Hepatocyte (in vitro differentiated cells): ENCODE measurements around the gene MAN1C1. TPM values are rescaled to one million over a fixed set of nuclear protein-coding genes. Genes with fewer than 3 reads are reported as not detected.
A peak's percentile ranks its signal among the peaks of the same experiment; 100 is the strongest.

ENCODE experiments used
- DNase-seq: peaks from one replicate; pipeline ENCODE4 v3.0.0-alpha.2; 2016; ENCODE audit warnings: low spot score
- H2AFZ ChIP-seq: fragments of 200-600 bp; sonication (generic); 2 replicates; pipeline ENCODE4 v1.6.0; 2016; ENCODE audit warnings: antibody characterized with exemption, mild to moderate bottlenecking
- H3K27ac ChIP-seq: fragments of 200-600 bp; sonication (generic); 2 replicates; pipeline ENCODE4 v1.5.1; 2016; ENCODE audit warnings: mild to moderate bottlenecking
- H3K27me3 ChIP-seq: fragments of 200-600 bp; sonication (generic); 2 replicates; pipeline ENCODE4 v1.6.1; 2016
- H3K36me3 ChIP-seq: fragments of 200-600 bp; sonication (generic); replicated peaks from 2 replicates; pipeline ENCODE4 v1.5.1; 2016; ENCODE audit warnings: low read depth; ENCODE audit not compliant: insufficient read depth
- H3K4me1 ChIP-seq: fragments of 200-600 bp; sonication (generic); 2 replicates; pipeline ENCODE4 v1.5.1; 2016; ENCODE audit warnings: mild to moderate bottlenecking, moderate library complexity; ENCODE audit not compliant: insufficient read depth
- H3K4me2 ChIP-seq: fragments of 200-600 bp; sonication (generic); 2 replicates; pipeline ENCODE4 v1.6.0; 2016
- H3K4me3 ChIP-seq: fragments of 200-600 bp; sonication (generic); 2 replicates; pipeline ENCODE4 v1.5.1; 2016; ENCODE audit warnings: mild to moderate bottlenecking
- H3K79me2 ChIP-seq: fragments of 200-600 bp; sonication (generic); 2 replicates; pipeline ENCODE4 v1.6.0; 2017; ENCODE audit warnings: mild to moderate bottlenecking
- H3K9me2 ChIP-seq: fragments of 200-600 bp; sonication (generic); replicated peaks from 2 replicates; pipeline ENCODE4 v1.6.0; 2017; ENCODE audit warnings: mild to moderate bottlenecking; ENCODE audit not compliant: insufficient read depth
- H3K9me3 ChIP-seq: fragments of 200-600 bp; sonication (generic); 2 replicates; pipeline ENCODE4 v1.5.1; 2016; ENCODE audit warnings: low read depth, mild to moderate bottlenecking
- H4K20me1 ChIP-seq: fragments of 200-600 bp; sonication (generic); 2 replicates; pipeline ENCODE4 v1.6.0; 2016; ENCODE audit warnings: mild to moderate bottlenecking; ENCODE audit not compliant: insufficient read depth, poor library complexity, severe bottlenecking
- CTCF ChIP-seq: fragments of 200-600 bp; sonication (generic); IDR thresholded peaks from 2 replicates; pipeline ENCODE4 v1.5.1; 2016; ENCODE audit warnings: antibody characterized with exemption, mild to moderate bottlenecking; ENCODE audit not compliant: poor library complexity
- EZH2 ChIP-seq: fragments of 200-600 bp; sonication (generic); IDR thresholded peaks from 2 replicates; pipeline ENCODE4 v1.6.1; 2016; ENCODE audit warnings: antibody characterized with exemption, mild to moderate bottlenecking, borderline replicate concordance
- EZH2phosphoT487 ChIP-seq: fragments of 200-600 bp; sonication (generic); IDR thresholded peaks from one replicate; pipeline ENCODE4 v1.6.1; 2018; ENCODE audit warnings: antibody characterized with exemption, mild to moderate bottlenecking, low read depth, moderate library complexity; ENCODE audit not compliant: unreplicated experiment, severe bottlenecking
- WGBS: methylation state at CpG from one replicate; pipeline ENCODE4 v1.1.6; 2016; ENCODE audit warnings: low lambda C conversion rate; ENCODE audit errors: missing lambda C conversion rate; 5-methylcytosine and 5-hydroxymethylcytosine counted together
- polyA plus RNA-seq: library from polyadenylated mRNA; unstranded; fragments of >200 nt; fragmentation: Nextera tagmentation; extraction: Ambion mirVana; gene quantifications from 2 replicates; pipeline ENCODE4 v1.2.1, GENCODE V29; 2016
- total RNA-seq: library from RNA; depleted of rRNA; stranded (reverse); fragments of >200 nt; gene quantifications from 2 replicates; pipeline ENCODE4 v1.2.3, GENCODE V29; 2014

MAN1C1 gene
- total and polyA plus RNA-seq, 2 experiments from 2014 or later, result 20.6 to 29.3 TPM

GRCh38 chr1:25763493-25763892, 146.9 kb downstream of the MAN1C1 start:
- H2AFZ ChIP-seq, result no peak overlapping the region
- H3K36me3 ChIP-seq, result no peaks in the 10 kb centered on the region
- H3K4me3 ChIP-seq, result no peak overlapping the region
- peaks cover 11% of the 10 kb centered on the region for H3K4me1 ChIP-seq
- no peaks in the 10 kb centered on the region for H3K9me3 ChIP-seq
- no peaks in the 10 kb centered on the region for H3K27me3 ChIP-seq
- DNase-seq, result no peak
- no peaks in the 10 kb centered on the region for H3K79me2 ChIP-seq
- TF ChIP-seq EZH2, result no peak
- TF ChIP-seq EZH2phosphoT487, result no peak
- TF ChIP-seq CTCF, result no peak
- no peak overlapping the region for H3K4me2 ChIP-seq
- H3K27ac ChIP-seq, result no peak overlapping the region
- no peaks in the 10 kb centered on the region for H4K20me1 ChIP-seq
- 93% methylated on average over 10 of the region's 10 CpGs for WGBS
- no peaks in the 10 kb centered on the region for H3K9me2 ChIP-seq

GRCh38 chr1:25765136-25765922, 148.7 kb downstream of the MAN1C1 start:
- no peak for DNase-seq
- H3K79me2 ChIP-seq, result no peaks in the 10 kb centered on the region
- H3K4me2 ChIP-seq, result peak overlapping the region; percentile 27
- peak overlapping the region; percentile 55 for H3K27ac ChIP-seq
- H3K27me3 ChIP-seq, result no peaks in the 10 kb centered on the region
- no peak overlapping the region for H3K4me3 ChIP-seq
- H2AFZ ChIP-seq, result peak overlapping the region; percentile 12
- no peaks in the 10 kb centered on the region for H3K9me2 ChIP-seq
- no peaks in the 10 kb centered on the region for H4K20me1 ChIP-seq
- peaks cover 18% of the 10 kb centered on the region for H3K4me1 ChIP-seq
- WGBS, result 64% methylated on average over 8 of the region's 8 CpGs
- no peaks in the 10 kb centered on the region for H3K36me3 ChIP-seq
- no peaks in the 10 kb centered on the region for H3K9me3 ChIP-seq
- TF ChIP-seq EZH2phosphoT487 (no peak), EZH2 (no peak), CTCF (no peak)

GRCh38 chr1:25765923-25766589, 149.5 kb downstream of the MAN1C1 start:
- TF ChIP-seq CTCF, result no peak
- TF ChIP-seq EZH2, result no peak
- TF ChIP-seq EZH2phosphoT487, result no peak

More at GRCh38 chr1:25765923-25766589, 149.5 kb downstream of the MAN1C1 start:
- Histone ChIP-seq H3K27me3 (no peaks in the 10 kb centered on the region), H3K36me3 (no peaks in the 10 kb centered on the region), H2AFZ (peak overlapping the region; percentile 12), H3K4me3 (no peak overlapping the region), H3K9me3 (no peaks in the 10 kb centered on the region), H3K79me2 (no peaks in the 10 kb centered on the region), H3K27ac (peak overlapping the region; percentile 55), H3K4me2 (peak overlapping the region; percentile 27), H4K20me1 (no peaks in the 10 kb centered on the region), H3K9me2 (no peaks in the 10 kb centered on the region), H3K4me1 (peaks cover 25% of the 10 kb centered on the region)
- 60% methylated on average over 13 of the region's 13 CpGs for WGBS
- DNase-seq, result no peak
